HG03039 (cell line): ENCODE results near the gene ISLR.

Source experiments
- ATAC-seq: cut with Tn5 transposase; IDR thresholded peaks from one replicate; pipeline ENCODE4 v1.9.1; 2021; ENCODE audit warnings: mild to moderate bottlenecking, moderate library complexity; ENCODE audit not compliant: unreplicated experiment

The ISLR gene

DNA sequence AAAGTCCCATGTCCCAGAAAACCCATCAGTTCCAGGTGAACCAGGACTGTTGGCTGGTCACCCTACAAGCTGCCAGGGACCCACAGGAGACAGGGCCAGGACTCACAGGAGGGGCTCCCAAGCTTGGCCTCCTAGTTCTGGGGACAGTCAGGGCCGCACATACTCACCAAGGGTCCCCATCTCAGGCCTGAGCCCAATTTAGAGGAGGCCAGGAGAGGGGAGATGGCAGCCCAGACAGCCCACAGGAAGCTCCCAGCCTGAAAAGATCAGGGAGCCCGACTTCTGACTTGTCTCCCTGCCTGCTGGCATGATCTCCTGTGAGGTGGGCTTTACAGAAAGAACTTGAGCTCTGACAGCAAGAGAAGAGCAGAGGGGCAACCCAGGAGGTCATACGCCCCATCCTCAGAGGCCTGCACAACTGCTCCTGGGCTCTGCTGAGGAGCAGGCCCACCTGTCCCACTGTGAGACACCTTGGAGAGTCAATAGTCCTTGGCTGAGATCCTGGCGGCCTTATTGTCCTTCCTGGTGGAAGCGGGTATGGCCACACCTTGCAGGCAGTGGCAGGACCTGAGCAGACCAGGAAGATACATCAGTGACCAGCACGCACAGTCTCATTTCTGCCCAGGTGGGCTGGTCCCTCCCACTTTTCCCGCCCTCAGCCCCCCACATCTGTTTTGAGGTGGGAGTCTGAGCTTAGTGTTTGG lies 2.5 kb upstream of the ISLR start:
- ATAC-seq = no peak

DNA sequence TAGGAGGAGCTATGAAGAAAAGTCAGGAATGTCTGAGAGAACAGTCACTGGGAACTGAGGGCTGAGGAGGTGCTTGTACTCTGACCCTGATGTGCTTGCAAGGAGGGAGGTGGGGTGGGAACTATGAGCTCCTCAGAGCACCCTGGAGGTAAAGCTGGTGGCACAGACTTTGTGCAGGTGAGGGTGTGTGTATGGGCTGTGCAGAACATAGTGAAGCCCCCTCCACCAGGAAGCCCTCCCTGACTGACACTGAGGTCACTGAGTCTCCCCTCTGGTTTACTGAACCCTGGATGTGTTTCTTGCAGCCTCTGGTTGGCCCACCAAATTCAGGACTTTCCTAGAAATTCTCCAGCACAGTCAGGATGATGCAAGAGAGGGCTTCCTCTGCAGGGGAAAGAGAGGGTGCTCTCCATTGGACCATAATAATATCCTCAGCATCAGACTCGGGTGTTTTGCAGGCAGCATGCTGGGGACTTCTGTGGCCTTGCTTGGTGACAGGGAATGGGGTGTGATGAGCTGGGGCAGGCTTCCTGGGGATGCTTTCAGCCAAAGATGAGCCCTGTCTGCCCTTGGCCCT lies 1.5 kb upstream of the ISLR start:
- no peak for ATAC-seq

DNA sequence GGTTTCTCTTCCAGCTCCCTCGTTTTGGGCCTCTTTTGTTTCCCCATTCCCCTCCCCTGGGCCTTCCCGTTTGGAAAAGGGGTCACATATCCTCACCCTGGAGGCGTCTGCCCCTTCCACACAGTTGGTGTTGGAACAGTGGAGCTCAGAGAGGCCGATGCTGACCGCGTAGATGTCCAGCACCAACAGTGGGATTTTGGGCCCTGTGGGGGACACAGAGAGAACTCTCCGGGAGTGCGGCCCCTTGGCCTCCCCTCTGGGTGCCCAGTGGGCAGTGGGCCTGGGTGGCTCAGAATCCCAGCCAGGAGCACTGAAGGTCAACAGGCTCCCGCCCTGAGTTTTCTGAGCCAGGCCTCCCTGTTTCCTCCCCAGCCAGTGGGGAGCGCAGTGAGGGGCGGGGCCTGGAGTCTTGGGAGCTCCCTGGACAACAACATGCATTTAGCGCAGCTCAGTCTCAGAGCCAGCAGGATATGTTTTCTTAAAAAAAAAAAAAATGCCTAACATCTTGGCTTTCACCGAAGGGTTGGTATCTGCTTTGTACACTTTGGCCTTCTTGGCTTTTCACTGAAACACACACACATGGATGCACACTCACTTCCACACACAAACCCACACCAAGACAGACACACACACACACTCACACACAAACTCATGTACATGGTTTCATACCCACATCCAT lies 670 bp upstream of the ISLR start:
- no peak for ATAC-seq

DNA sequence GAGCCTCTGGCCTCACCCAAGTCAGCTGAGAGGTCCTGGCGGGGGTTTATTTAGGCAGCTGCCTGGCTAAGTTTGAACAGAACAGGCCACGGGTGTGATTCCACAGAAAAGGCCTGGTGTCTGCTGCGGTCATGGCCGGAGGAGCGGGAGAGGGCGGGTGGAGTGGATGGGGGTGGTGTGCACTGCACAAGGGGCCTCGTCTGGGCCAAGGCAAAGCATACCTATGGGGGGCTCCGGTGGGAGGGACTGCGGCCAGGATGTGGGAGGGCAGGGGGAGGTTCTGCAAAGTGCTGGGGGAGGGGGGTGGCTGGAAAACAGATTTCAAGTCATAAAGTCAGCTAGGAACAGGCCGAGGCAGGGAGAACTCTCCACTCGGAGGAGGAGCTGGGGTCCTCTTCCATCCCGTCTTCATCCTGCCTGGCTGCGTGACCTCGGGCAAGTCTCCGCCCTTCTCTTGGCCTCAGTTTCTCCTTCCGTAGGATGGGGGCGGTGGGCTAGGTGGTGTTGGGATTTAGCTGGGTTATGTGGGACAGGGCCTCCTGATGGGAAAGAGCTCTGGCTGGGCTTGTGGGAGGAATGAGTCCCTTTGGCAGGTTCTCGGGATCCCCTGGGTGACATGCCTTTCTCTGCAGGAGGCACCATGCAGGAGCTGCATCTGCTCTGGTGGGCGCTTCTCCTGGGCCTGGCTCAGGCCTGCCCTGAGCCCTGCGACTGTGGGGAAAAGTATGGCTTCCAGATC lies 878 bp downstream of the ISLR start:
- ATAC-seq = no peak

DNA sequence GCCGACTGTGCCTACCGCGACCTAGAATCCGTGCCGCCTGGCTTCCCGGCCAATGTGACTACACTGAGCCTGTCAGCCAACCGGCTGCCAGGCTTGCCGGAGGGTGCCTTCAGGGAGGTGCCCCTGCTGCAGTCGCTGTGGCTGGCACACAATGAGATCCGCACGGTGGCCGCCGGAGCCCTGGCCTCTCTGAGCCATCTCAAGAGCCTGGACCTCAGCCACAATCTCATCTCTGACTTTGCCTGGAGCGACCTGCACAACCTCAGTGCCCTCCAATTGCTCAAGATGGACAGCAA lies 1.4 kb downstream of the ISLR start:
- no peak for ATAC-seq

DNA sequence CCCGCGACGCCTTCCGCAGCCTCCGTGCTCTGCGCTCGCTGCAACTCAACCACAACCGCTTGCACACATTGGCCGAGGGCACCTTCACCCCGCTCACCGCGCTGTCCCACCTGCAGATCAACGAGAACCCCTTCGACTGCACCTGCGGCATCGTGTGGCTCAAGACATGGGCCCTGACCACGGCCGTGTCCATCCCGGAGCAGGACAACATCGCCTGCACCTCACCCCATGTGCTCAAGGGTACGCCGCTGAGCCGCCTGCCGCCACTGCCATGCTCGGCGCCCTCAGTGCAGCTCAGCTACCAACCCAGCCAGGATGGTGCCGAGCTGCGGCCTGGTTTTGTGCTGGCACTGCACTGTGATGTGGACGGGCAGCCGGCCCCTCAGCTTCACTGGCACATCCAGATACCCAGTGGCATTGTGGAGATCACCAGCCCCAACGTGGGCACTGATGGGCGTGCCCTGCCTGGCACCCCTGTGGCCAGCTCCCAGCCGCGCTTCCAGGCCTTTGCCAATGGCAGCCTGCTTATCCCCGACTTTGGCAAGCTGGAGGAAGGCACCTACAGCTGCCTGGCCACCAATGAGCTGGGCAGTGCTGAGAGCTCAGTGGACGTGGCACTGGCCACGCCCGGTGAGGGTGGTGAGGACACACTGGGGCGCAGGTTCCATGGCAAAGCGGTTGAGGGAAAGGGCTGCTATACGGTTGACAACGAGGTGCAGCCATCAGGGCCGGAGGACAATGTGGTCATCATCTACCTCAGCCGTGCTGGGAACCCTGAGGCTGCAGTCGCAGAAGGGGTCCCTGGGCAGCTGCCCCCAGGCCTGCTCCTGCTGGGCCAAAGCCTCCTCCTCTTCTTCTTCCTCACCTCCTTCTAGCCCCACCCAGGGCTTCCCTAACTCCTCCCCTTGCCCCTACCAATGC lies 2.0 kb downstream of the ISLR start:
- ATAC-seq = no peak

DNA sequence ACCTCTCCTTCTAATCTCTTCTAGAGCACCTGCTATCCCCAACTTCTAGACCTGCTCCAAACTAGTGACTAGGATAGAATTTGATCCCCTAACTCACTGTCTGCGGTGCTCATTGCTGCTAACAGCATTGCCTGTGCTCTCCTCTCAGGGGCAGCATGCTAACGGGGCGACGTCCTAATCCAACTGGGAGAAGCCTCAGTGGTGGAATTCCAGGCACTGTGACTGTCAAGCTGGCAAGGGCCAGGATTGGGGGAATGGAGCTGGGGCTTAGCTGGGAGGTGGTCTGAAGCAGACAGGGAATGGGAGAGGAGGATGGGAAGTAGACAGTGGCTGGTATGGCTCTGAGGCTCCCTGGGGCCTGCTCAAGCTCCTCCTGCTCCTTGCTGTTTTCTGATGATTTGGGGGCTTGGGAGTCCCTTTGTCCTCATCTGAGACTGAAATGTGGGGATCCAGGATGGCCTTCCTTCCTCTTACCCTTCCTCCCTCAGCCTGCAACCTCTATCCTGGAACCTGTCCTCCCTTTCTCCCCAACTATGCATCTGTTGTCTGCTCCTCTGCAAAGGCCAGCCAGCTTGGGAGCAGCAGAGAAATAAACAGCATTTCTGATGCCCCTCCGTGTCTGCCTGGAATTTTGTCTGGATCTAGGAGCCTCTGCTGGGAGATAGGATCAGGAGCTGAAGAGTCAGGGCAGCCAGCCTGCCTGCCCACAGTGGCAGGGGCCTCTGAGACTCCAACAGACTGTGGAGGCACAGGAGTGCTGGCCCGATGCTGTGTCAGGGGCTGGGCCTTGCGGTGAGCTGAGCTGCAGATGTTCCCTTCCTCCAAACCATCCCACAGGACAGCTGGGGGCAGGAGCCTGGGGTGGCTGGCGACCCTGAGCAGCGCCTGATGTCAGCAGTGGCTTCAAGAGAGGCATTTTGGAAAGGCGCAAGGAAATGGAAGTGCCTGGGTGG lies 3.0 kb downstream of the ISLR start:
- no peak for ATAC-seq

DNA sequence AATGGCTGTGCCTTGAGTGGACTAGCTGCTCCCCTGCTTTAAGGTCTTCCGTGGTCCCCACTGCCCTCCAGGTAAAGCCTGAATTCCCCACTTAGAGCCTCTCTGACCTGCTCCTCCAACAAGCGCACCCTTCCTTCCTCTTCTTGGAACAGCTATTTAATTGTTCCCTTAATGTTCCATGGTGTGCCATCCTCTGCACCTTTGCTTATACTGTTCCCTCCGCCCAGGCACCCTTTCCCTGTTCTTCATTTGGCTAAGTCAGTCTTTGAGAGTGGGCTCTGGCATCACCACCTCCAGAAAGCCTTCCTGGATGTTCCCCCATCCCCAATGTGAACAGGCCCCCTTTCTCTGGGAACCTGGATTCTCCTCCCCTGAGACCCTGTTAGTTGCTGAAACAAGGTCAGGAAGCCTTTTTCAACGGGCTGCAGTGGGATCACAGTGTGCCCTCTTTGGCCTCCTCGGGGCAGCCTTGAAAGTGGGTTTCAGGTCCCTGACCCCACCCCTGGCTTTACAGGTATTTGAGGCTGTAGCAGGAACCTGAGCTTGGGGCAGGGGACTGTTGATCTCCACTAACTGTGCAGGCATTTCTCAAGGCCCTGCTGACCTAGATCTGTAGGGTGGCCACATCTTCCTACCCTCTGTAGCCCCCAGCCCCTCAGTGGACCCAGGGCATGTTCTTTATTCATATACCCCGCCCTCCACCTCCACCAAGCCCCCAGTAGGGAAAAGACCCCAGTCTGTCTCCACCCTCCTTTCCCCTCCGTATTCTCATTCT lies 5.0 kb downstream of the ISLR start:
- no peak for ATAC-seq

DNA sequence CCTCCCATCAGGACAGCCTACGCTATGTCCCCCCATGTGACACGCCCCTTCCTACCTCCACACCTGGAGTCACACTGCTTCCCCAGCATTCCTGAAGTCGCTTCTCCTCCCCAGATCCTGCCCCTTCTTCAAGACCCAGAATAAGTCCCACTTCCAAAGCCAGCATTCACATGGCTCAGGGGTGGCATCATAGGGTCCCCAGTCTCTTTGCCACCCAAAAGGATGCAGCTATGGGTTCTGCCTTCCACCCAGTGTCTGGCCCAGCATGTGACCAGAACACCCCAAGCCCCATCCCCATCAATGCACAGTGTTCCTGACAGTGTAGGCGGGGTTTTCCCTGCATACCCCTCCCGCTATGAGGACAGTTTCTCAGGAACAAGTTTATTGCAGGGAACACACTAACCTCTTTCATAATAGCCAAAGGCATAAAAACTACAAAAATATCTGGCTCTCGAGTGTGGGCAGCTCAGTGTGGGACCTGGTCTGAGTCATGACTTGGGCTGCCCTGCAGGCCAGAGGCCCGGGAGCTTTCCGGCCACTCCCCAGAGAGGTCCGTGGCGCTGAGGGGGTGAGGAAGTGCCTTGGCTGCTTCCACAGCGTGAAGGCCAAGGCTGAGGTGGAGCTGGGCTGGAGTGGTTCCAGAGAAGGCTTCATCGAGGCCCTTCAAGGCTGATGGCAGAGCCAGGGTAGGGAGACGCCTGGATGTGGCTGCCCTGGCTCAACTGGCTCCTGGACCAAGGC lies 5.8 kb downstream of the ISLR start:
- no peak for ATAC-seq

DNA sequence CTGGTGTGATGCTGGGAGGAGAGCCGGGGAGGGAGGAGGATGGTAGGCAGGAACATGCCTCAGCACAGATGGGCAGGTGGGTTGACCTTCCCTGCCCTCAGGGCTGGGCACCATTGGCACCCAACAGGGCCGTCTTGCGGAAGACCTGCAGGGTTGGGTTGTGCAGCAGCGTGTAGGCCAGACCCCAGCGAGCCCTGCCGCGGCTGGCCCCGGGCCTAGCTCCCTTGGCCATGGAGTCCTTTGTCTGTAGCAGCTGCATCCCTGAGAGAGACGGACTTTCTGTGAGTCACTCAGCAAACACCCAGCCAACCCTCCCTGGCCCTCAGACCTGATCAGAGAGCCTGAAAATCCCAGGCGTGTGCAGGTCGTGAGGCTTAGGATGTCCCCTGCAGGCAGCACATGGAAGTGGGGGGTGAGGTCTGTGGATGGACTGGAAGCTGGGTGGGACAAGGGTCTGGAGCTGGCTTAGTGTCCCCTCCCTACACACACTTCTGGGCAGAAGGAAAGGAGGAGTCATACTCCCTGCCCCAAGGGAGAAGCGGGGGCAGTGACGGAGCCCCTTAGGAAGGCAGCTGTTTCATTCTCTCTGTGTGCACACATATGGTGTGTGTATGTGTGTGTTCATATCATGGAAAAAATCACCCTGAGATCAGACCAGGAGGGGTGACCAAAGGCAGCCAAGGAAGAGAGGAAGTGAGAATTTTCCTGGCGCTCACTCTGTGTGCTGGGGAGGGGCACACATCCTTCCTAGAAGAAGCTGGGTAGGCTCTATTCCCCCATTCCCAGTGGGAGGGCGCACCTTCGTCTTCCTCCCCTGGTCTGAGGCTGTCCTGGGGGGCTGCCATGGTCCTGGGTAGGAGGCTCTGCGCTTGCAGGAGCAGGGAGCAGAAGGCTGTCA lies 6.7 kb downstream of the ISLR start:
- ATAC-seq = no peak

DNA sequence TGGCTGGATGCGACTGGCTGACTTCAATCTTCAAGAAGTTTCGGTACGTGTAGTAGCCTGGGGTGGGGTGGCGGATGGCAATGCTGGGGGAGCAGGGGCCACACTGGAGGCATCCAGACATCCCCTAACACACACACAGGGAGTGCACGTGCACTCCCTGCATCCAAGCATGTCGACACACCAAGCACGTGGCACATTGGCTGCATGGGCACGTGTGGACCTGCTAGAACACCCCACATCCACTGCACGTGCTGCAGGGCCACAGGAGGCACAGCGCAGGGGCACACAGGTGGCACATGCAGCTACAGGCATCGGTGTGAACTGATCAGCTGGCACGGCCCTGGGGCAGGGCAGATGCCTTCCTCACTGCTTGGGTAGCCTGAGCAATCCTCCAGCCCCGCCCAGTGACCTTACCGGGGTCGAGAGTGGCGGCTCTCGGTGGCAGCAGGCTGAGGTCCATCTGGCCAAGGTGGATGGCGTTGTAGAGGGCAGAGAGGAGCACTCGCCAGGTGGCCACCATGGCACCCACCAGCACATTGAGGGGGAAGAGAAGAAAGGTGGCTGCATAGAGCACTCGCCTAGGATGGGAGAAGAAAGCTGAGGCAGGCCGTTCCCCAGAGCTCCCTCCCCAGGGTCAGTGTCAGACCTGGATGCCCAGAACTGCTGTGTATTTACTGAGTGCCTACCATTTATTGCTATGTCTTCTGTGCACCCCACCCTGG lies 7.5 kb downstream of the ISLR start:
- ATAC-seq = no peak

DNA sequence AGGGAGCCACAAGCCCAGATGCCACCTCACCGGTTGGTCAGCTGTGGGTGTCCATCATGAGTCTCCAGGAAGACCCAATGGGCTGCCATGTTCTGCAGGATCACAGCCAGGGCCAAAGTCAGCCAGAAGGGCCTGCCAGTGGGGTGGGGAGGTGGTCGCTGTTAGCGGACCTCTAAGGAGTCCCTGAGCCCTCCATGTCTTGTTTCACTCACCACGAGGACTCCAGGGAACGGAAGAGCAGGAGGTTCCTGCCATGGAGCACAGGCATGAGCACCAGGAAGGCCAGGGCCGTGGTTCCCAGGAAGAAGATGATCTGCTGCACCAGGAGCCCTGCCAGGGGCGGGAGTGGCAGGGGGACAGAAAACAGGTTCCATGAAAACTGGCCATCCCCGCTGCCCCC lies 8.6 kb downstream of the ISLR start:
- ATAC-seq = no peak

DNA sequence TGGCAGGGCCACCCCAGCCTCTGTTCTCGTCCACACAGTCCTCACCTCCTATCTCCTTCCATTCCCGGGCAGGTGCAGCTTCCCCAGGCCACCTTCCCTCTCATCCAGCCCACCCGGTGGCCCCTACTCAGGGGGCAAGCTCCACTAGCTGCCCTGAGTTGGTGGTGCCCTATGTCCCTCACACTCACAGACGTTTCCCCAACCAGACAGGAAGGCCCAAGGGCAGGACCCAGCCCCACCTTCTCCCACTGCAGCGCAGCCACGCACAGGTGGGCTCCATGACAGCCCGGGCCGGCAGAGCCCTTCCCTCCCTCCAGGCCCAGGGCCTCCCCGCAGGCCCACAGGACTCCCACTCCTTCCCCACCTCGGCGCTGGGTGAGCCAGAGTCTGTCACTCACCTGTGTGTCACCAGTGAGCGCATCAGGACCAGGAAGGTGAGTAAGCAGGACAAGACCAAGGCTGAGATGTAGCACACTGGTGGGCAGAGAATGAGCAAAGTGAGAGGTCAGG lies 11.1 kb downstream of the ISLR start:
- ATAC-seq = no peak

DNA sequence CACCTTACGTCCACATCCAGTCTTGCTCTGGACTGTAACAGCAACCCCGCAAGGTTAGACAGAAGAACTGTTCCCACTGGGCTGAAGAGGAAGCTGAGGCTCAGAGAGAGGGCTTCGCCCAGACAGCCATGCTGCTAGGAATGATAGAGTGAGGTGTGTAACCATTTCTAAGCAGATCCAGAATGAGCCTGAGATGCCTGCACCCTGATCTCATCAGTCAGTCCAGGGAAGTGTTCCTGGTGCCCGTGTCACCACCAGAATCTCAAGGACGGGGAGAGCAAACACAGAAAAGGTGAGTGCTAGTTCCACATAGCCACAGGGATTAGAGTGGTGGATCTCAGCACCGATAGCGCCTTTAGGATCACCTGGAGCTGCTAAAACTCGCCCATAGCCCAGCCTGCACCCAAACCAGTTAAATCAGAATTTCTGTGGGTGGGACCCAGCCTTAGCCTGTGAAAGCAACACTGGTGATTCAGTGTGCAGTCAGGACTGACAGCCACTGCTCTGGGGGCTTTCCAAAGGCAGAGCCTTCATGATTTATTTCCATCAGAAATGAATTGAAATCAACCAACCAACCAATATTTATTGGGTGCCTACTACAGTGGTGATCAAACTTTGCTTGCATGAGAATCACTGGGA lies 12.3 kb downstream of the ISLR start:
- no peak for ATAC-seq

DNA sequence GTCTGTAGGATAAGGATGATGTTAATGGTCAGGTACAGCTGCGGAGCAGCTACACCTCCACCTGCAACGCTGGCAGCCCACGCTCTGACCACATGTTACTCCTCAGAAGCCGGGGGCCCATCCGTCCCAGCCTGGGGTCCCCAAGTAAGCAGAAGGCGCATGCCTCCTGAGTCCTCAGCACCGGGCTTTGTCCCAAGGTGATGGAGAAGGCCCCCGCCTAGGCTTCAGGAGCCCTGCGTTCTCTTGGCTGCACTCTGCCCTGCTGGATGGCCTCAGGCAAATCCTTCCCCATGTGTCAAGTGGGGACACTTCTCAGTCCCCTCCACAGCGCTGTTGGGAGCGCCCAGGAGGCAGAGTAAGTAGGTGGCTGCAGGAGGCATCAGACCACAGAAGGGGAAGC lies 14.7 kb downstream of the ISLR start:
- ATAC-seq = no peak

DNA sequence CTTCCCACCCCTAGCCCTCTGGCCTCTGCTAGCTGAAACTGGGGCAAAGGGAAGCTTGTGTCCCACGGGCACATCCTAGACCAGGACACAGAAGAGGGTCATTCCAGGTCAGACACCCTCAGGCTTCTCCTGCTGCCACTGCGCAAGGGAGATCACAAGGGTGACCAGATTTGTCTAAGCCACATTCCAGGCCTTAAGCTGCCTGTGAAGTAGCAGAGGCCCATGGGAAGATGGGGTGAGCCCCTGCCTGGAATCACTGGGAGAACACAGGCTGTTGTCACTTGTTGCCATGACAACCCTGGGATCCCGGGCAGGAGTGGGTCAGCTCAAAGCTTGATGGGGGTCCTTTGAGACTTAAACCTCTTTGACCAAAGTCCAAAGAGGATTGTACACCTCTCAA lies 18.3 kb downstream of the ISLR start:
- no peak for ATAC-seq
